CD8-positive, alpha-beta memory T cell (primary cell): ENCODE data around the gene AGFG2. TPM values are rescaled to one million over a fixed set of nuclear protein-coding genes. Genes with fewer than 3 reads are reported as not detected.
"Not testable (repeated sequence)": the region's sequence is repeated elsewhere in the genome, so short reads cannot be mapped to it uniquely, and the experiment has no call there.

ENCODE experiments used
- CTCF ChIA-PET: fragments of 350-600 bp; sonication (Branson Sonifier 250); formaldehyde crosslinking; loops from one replicate; lab custom pipeline; 2021; ENCODE audit warnings: antibody characterized with exemption; lab: Charles Lee
- POLR2A ChIA-PET: fragments of 350-600 bp; sonication (Branson Sonifier 250); formaldehyde crosslinking; loops from one replicate; lab custom pipeline; 2021; ENCODE audit warnings: antibody characterized with exemption; lab: Charles Lee
- DNase-seq, 5 donors: peaks; one replicate each; pipeline versions ENCODE4 v3.0.0 to v3.0.0-alpha.2; 2020 to 2022; ENCODE audit warnings: mixed read lengths in 1 of 5
- H3K27ac ChIP-seq: one replicate; pipeline ENCODE4 v1.7.0; 2013; ENCODE audit warnings: low read depth, mild to moderate bottlenecking, low read length, moderate library complexity
- H3K27me3 ChIP-seq: 2 replicates; pipeline ENCODE4 v1.7.0; 2013; ENCODE audit warnings: low read length, mild to moderate bottlenecking; ENCODE audit not compliant: insufficient read depth, poor library complexity, severe bottlenecking
- H3K36me3 ChIP-seq: 2 replicates; pipeline ENCODE4 v1.7.0; 2013; ENCODE audit warnings: mild to moderate bottlenecking, low read length, moderate library complexity; ENCODE audit not compliant: insufficient read depth
- H3K4me1 ChIP-seq: 2 replicates; pipeline ENCODE4 v1.7.0; 2013; ENCODE audit warnings: mild to moderate bottlenecking, low read length, moderate library complexity; ENCODE audit not compliant: insufficient read depth
- H3K4me3 ChIP-seq: 2 replicates; pipeline ENCODE4 v1.7.0; 2013; ENCODE audit warnings: mild to moderate bottlenecking, low read length
- H3K9me3 ChIP-seq: 2 replicates; pipeline ENCODE4 v1.7.0; 2013; ENCODE audit warnings: mild to moderate bottlenecking, low read length
- H3K27ac Mint-ChIP-seq, 8 donors: one replicate each; pipeline ENCODE4 v1.8.0; 2020 to 2021; ENCODE audit warnings: mixed read lengths in 8 of 8, mild to moderate bottlenecking in 6 of 8, inconsistent platforms in 3 of 8, moderate library complexity in 3 of 8
- H3K27me3 Mint-ChIP-seq, 2 donors: one replicate each; pipeline ENCODE4 v1.8.0; 2020 to 2021; ENCODE audit warnings: mixed read lengths in 2 of 2, mild to moderate bottlenecking in 1 of 2, moderate library complexity in 1 of 2
- H3K36me3 Mint-ChIP-seq, 3 donors: one replicate each; pipeline ENCODE4 v1.8.0; 2020 to 2021; ENCODE audit warnings: mixed read lengths in 3 of 3, inconsistent platforms in 1 of 3, mild to moderate bottlenecking in 1 of 3
- H3K4me1 Mint-ChIP-seq, 3 donors: one replicate each; pipeline ENCODE4 v1.8.0; 2020 to 2021; ENCODE audit warnings: mixed read lengths in 3 of 3, inconsistent platforms in 1 of 3, mild to moderate bottlenecking in 1 of 3
- H3K4me3 Mint-ChIP-seq, 7 donors: one replicate each; pipeline ENCODE4 v1.8.0; 2020 to 2021; ENCODE audit warnings: mixed read lengths in 7 of 7, mild to moderate bottlenecking in 6 of 7, moderate library complexity in 4 of 7, inconsistent platforms in 2 of 7
- H3K9me3 Mint-ChIP-seq, 5 donors: one replicate each; pipeline ENCODE4 v1.8.0; 2020 to 2022; ENCODE audit warnings: mixed read lengths in 5 of 5, mild to moderate bottlenecking in 3 of 5, moderate library complexity in 2 of 5, inconsistent platforms in 1 of 5
- polyA plus RNA-seq: library from polyadenylated mRNA; unstranded; fragments of 300-500 nt; fragmentation: Illumina TruSeq; gene quantifications from one replicate; pipeline ENCODE4 v1.2.3, GENCODE V29; 2021
- total RNA-seq, 2 experiments: library from RNA; stranded (reverse); gene quantifications; one replicate each; pipeline ENCODE4 v1.2.3, GENCODE V29; 2021

The AGFG2 gene
- total and polyA plus RNA-seq, 3 experiments from 2014 or later = 36.2 to 63.1 (median 60.5) TPM

DNA sequence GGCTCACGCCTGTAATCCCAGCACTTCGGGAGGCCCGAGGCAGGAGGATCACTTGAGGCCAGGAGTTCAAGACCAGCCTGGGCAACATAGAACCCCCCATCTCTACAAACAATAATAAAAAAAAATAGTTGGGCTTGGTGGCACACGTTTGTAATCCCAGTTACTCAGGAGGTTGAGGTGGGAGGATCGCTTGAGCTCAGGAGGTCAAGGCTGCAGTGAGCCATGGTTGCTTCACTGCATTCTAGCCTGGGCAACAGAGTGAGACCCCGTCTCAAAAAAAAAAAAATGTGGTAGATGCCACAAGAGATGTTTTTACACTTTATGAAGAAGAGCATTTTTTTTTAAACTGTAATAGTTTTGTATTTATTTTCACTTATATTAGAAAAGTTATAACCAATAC, 42.5 kb upstream of the AGFG2 start:
- peaks cover 6 to 19% (median 9%) of the 10 kb centered on the region in 3 donors for H3K4me1 Mint-ChIP-seq
- peaks cover 2 to 3% of the 10 kb centered on the region in 2 donors for H3K27me3 Mint-ChIP-seq
- ChIA-PET POLR2A (interaction anchor here (0.8 kb wide), 1 partner anchor 35 kb away, joined by 3 read pairs; no protein-coding TSS in a partner anchor), CTCF (interaction anchor here (1.4 kb wide), 2 partner anchors 14 to 23 kb away, joined by 3 to 5 read pairs; no protein-coding TSS in a partner anchor)
- H3K9me3 ChIP-seq = no peaks in the 10 kb centered on the region
- H3K27me3 ChIP-seq = no peaks in the 10 kb centered on the region
- no peak overlapping the region for H3K4me3 Mint-ChIP-seq
- no peaks in the 10 kb centered on the region for H3K4me1 ChIP-seq
- no peaks in the 10 kb centered on the region for H3K36me3 Mint-ChIP-seq
- H3K36me3 ChIP-seq = no peaks in the 10 kb centered on the region
- no peak for DNase-seq
- H3K27ac ChIP-seq = no peak overlapping the region
- no peak overlapping the region for H3K4me3 ChIP-seq
- no peaks in the 10 kb centered on the region for H3K9me3 Mint-ChIP-seq
- H3K27ac Mint-ChIP-seq = peak overlapping the region in 1 of 8 donors; percentile 2

DNA sequence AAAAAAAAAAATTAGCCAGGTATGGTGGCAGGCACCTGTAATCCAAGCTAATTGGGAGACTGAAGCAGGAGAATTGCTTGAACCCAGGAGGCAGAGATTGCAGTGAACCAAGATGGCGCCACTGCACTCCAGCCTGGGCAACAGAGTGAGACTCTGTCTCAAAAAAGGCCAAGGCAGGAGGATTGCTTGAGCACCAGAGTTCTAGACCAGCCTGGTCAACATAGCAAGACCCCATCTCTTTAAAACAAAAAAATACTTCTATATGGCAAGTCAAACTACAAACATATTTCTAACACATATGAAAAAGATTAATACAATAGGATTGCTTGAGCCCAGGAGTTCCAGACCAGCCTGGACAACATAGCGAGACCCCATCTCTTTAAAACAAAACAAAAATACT, 38.3 kb upstream of the AGFG2 start:
- H3K27ac Mint-ChIP-seq, H3K27me3 ChIP-seq, DNase-seq: not testable (repeated sequence)

DNA sequence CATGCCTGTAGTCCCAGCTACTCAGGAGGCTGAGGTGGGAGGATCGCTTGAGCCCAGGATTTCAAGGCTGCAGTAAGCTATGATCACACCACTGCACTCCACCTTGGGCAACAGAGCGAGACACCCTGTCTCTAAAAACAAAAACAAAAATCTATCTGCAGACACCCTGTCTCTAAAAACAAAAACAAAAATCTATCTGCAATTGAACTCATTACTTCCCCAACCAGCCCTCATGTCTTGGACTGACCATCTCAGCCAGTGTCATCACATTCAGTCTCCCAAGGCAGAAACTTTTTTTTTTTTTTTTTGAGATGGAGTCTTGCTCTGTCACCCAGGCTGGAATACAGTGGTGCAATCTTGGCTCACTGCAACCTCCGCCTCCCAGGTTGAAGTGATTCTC, 35.0 kb upstream of the AGFG2 start:
- H3K27me3 Mint-ChIP-seq, H3K27ac ChIP-seq, H3K9me3 Mint-ChIP-seq, POLR2A ChIA-PET, H3K4me1 ChIP-seq, H3K27ac Mint-ChIP-seq, H3K4me3 Mint-ChIP-seq, H3K27me3 ChIP-seq, H3K9me3 ChIP-seq, H3K4me3 ChIP-seq, DNase-seq, H3K4me1 Mint-ChIP-seq, H3K36me3 Mint-ChIP-seq, H3K36me3 ChIP-seq: not testable (repeated sequence)
- CTCF ChIA-PET = interaction anchor here (2.1 kb wide), 1 partner anchor 55 kb away, joined by 9 read pairs; no protein-coding TSS in a partner anchor

More for the DNA sequence above, 38.3 kb upstream of the AGFG2 start:
- CTCF ChIA-PET, H3K36me3 Mint-ChIP-seq, POLR2A ChIA-PET, H3K9me3 Mint-ChIP-seq, H3K27me3 Mint-ChIP-seq, H3K4me3 ChIP-seq, H3K36me3 ChIP-seq, H3K9me3 ChIP-seq, H3K4me1 ChIP-seq, H3K27ac ChIP-seq, H3K4me3 Mint-ChIP-seq, H3K4me1 Mint-ChIP-seq: not testable (repeated sequence)

DNA sequence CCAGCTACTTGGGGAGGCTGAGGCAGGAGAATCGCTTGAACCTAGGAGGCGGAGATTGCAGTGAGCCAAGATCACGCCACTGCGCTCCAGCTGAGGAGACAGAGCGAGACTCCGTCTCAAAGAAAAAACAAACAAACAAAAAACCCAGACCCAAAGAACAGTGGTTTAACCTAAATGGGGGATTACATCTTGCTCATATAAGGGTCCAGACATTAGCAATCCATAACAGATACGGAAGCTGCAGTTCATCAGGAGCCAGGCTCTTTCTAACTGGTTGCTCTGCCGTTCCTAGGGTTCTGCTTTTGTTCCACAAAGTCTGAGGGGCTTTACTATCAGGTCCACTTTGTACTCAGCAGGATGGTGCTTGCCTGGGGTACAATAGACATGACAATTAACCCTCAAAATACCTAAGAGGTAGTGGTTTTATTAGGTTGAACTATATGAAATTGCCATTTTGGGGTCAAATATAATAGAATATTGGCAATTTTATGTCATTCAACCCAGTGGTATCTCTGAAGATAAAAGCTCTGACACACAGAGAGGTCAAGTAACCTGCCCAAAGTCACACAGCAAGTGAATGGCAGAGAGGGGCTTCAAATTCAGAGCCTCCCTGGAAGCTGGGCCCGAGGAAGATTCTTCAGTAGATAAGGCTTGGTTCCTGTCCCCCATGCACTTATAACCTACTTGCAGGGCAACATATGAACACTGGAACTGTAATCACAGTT, 34.0 kb upstream of the AGFG2 start:
- no peak for DNase-seq
- Histone ChIP-seq H3K9me3 (no peaks in the 10 kb centered on the region), H3K4me3 (no peak overlapping the region), H3K4me1 (no peaks in the 10 kb centered on the region), H3K36me3 (no peaks in the 10 kb centered on the region), H3K27ac (no peak overlapping the region), H3K27me3 (no peaks in the 10 kb centered on the region)
- Mint-ChIP-seq H3K4me1 (no peaks in the 10 kb centered on the region), H3K9me3 (no peaks in the 10 kb centered on the region), H3K27ac (no peak overlapping the region), H3K4me3 (no peak overlapping the region), H3K36me3 (no peaks in the 10 kb centered on the region), H3K27me3 (peaks cover 0 to 1% of the 10 kb centered on the region in 2 donors)
- ChIA-PET CTCF (interaction anchor here (1.0 to 1.4 kb wide), 3 partner anchors 11 to 272 kb away, joined by 3 to 5 read pairs (median 3); partner anchors contain the start of gene NYAP1), POLR2A (no interaction called here)

GRCh38 chr7:100506356-100506923, 32.6 kb upstream of the AGFG2 start:
- no peaks in the 10 kb centered on the region for H3K4me1 Mint-ChIP-seq
- Histone ChIP-seq H3K4me1 (no peaks in the 10 kb centered on the region), H3K27me3 (no peaks in the 10 kb centered on the region), H3K27ac (no peak overlapping the region), H3K36me3 (no peaks in the 10 kb centered on the region), H3K4me3 (no peak overlapping the region), H3K9me3 (no peaks in the 10 kb centered on the region)
- POLR2A ChIA-PET = no interaction called here
- H3K27ac Mint-ChIP-seq = peak overlapping the region in 1 of 8 donors; percentile 40
- peaks cover 0 to 1% of the 10 kb centered on the region in 2 donors for H3K27me3 Mint-ChIP-seq
- DNase-seq = no peak
- H3K9me3 Mint-ChIP-seq = no peaks in the 10 kb centered on the region
- no peaks in the 10 kb centered on the region for H3K36me3 Mint-ChIP-seq
- CTCF ChIA-PET = interaction anchor here (0.9 to 1.4 kb wide), 5 partner anchors 10 to 273 kb away, joined by 3 to 5 read pairs (median 3); partner anchors contain the start of gene NYAP1
- no peak overlapping the region for H3K4me3 Mint-ChIP-seq

DNA sequence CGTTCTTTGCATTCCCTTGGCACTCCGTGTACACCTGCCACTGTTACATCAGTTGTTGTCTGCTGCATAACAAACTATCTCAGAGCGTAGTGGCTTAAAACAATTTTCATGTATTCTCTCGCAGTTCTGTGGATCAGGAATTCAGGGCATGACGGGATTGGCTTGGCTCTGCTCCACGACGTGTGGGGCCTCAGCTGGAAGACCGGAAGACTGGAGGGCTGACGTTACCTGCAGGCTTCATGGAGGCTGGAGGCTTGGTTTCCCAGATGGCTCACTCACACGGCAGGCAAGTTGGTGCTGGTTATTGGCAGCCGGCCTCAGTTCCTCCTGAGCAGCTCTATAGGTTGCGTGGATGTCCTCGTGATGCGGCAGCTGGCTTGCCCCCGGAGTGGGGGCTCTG, 29.8 kb upstream of the AGFG2 start:
- Histone ChIP-seq H3K36me3 (no peaks in the 10 kb centered on the region), H3K9me3 (no peaks in the 10 kb centered on the region), H3K27me3 (no peaks in the 10 kb centered on the region), H3K4me3 (no peak overlapping the region), H3K27ac (no peak overlapping the region), H3K4me1 (peaks cover 7% of the 10 kb centered on the region)
- no peak overlapping the region for H3K27ac Mint-ChIP-seq
- H3K4me3 Mint-ChIP-seq = no peak overlapping the region
- no peaks in the 10 kb centered on the region for H3K9me3 Mint-ChIP-seq
- H3K27me3 Mint-ChIP-seq = peaks cover 0 to 1% of the 10 kb centered on the region in 2 donors
- CTCF ChIA-PET = interaction anchor here (1.4 to 2.5 kb wide), 3 partner anchors 13 to 33 kb away, joined by 3 to 7 read pairs (median 5); no protein-coding TSS in a partner anchor
- no peak for DNase-seq
- peaks cover 0 to 2% (median 0%) of the 10 kb centered on the region in 3 donors for H3K4me1 Mint-ChIP-seq
- POLR2A ChIA-PET = no interaction called here
- no peaks in the 10 kb centered on the region for H3K36me3 Mint-ChIP-seq

GRCh38 chr7:100510437-100511239, 28.4 kb upstream of the AGFG2 start:
- Mint-ChIP-seq H3K9me3 (no peaks in the 10 kb centered on the region), H3K4me1 (peaks cover 6 to 11% (median 8%) of the 10 kb centered on the region in 3 donors), H3K27ac (no peak overlapping the region), H3K27me3 (peaks cover 0 to 1% of the 10 kb centered on the region in 2 donors), H3K4me3 (no peak overlapping the region), H3K36me3 (no peaks in the 10 kb centered on the region)
- peaks cover 16% of the 10 kb centered on the region for H3K4me1 ChIP-seq
- no peaks in the 10 kb centered on the region for H3K27me3 ChIP-seq
- no peak for DNase-seq
- CTCF ChIA-PET = interaction anchor here (0.6 to 2.5 kb wide), 3 partner anchors 31 to 1110 kb away, joined by 3 to 5 read pairs (median 3); no protein-coding TSS in a partner anchor
- H3K27ac ChIP-seq = no peak overlapping the region
- H3K36me3 ChIP-seq = no peaks in the 10 kb centered on the region
- no peak overlapping the region for H3K4me3 ChIP-seq
- POLR2A ChIA-PET = no interaction called here
- H3K9me3 ChIP-seq = no peaks in the 10 kb centered on the region
